Measurements from ENCODE around the gene DYRK1A.

DYRK1A gene

DNA sequence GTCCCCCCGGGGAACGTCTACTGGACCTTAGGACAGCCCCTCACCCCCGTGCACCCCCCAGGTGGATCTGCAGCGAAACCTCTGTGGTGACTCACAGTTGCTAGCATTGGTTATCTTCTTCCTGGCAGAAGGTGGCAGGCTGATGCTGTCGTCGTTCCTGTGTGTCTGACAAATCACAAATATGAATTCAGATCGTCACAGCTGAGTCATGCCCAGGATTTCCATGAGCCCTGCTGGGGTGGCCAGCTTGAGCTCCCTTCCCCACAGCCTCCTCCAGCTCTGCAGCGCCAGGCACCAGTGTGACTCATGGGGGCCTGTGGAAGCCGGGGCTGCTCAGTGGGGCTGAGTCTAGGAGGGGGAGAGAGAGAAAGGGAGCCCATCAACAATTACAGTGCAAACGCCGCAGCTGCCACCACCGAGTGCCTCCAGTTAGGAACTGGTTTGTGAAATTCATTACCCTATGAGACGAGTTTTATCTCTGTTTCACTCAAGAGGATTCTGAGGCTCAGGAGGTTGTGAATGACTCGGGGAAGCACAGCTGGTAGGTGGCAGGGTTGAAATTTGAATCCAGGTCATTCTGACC is 197.9 kb downstream of the DYRK1A start:
- DNase-seq (ENCODE audit: low read depth in 1 of 2, low spot score in 1 of 2): peak; percentile 73 to 93

DNA sequence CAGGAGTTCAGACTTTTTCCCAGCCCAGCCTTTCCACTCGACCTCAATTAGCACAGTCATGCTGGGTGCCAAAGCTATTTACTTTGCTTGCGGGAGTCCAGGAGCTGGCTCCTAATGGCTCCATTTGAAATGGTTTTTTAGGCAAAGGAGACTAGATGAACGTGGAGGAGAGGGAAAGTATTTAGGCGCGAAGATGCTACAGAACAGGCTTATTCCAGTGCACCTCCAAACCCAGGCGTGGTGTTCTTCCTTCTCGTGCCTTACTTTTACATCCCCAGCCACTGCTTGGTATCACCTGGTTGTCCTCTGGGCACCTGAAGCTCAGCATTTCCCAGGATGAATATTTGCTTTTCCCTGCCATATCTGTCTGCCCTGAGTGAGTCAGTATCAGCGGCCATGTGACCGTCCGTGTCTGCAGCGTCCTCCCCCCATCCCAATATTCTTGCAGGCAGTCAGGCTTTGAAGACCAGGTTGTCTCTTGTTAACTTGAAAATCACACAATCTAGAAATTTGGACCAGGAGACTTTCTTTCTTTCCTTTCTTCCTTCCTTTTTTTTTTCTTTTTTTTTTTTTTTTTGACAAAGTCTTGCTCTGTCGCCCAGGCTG is 198.5 kb downstream of the DYRK1A start:
- no peak for DNase-seq (ENCODE audit: low read depth in 1 of 2, low spot score in 1 of 2)

DNA sequence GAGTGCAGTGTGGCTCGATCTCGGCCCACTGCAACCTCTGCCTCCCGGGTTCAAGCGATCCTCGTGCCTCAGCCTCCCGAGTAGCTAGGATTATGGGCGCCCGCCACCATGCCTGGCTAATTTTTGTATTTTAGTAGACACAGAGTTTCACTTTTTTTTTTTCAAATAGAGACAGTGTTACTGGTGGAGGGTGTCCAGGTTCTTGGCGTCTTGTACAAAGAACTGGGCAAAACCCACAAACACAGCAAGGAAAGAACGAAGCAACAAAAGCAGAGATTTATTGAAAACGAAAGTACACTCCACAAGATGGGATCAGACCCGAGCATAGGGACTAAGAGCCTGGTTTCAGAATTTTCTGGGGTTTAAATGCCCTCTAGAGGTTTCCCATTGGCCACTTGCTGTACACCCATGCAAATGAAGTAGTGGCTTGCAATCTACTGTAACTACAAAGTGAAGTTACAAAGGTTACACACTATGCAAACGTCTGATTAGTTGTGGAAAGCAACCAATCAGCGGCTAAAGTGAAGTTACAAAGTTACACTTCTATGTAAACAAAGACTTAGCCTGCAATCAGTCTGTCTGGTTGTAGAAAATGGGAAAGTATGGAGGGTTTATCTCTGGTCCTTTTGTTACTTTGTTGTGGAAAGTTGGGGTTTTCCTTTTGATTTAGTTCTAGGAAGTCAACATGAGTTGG is 199.1 kb downstream of the DYRK1A start:
- no peak for DNase-seq (ENCODE audit: low read depth in 1 of 2, low spot score in 1 of 2)

DNA sequence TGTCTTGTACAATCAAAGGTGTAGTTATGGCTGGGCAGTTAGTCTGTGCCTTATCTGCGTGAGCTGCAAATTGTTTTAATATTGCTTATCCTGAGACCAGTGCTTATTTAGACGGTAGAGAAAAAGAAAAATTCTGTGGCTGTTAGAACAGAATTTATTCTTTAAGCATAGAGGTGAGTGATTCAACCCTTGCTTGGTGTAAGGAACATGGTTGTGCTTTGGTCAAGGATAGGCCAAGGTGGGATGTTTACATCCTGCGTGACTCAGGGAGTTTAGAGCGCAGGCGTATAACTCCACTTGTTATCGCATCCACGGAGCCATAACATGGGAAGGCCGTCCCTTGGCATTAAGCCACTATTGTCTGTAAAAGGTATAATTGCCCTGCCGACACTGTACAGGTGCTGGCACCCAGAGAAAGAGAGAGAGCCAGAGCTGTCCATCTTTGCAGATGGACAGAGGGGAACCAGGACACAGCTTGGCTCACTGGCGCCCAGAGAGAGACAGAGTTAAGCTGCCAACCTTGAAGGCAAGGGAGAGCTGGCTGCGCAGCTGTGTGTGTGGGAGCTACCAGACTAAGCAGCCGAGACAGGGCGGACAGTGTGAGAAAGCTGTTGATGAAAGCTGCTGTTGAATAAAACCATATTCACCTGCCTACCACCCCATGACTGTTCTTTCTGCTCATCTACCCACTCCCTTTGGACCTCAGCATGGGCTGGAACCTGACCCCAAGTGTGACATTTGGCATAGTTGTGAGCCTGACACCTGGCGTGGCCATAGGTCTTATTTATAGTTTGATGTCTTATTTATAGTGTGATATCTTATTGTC is 200.4 kb downstream of the DYRK1A start:
- DNase-seq (ENCODE audit: low read depth in 1 of 2, low spot score in 1 of 2): no peak

DNA sequence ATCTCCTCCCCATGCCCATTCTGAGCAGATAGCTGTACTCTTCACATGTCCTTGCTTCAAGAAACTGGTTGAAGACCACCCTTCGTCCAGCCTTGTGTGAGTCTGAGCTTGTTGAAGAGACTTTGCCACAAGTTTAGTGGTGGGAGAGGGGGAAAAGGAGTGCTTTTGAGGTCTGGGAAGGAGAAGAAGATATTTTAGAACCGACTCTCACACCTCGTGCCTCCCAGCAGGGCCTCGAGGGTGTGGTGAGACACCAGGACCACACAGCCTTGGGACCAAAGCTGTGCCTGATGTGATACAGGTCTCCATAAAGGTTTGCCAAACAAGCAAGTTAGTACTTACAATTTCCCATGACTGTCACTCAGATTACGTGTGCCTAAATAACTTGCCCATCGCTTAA is 201.8 kb downstream of the DYRK1A start:
- no peak for DNase-seq (ENCODE audit: low read depth in 1 of 2, low spot score in 1 of 2)

DNA sequence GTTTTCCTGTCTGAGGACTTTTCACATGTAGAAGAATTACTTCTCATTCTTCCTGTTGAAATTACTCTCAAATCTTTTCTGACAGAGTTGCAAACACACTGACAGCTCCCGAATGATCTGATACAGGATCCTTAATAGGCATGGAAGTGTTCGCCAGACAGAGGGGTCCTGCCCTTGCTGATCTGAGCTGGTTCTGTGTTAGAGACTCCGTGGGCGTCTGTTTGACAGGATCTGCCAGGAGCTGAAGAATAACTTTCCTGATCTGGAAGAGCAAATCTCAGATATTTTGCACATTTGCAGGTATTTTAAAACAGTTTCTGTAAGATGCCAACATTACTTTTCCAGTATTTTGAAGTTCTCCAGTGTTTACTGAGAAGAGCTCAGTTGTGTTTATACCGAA is 202.3 kb downstream of the DYRK1A start:
- no peak for DNase-seq (ENCODE audit: low read depth in 1 of 2, low spot score in 1 of 2)

DNA sequence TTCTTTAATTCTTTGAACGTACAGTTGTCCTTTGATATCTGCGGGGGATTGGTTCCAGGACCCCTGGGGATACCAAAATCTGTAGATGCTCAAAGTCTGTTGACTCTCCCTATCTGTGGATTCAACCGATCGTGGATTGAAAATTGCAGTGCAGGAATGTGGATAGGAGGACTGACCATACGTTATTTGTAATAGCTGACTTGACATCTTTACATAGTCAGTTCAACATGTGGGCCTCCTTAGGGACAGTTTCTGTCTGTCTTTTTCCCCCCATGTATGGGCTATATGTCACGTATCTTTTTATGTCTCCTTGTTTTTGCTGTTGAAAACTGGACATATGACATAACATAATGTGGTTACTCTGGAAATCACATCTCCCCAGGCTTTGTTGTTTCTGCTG is 204.9 kb downstream of the DYRK1A start:
- no peak for DNase-seq (ENCODE audit: low read depth in 1 of 2, low spot score in 1 of 2)

DNA sequence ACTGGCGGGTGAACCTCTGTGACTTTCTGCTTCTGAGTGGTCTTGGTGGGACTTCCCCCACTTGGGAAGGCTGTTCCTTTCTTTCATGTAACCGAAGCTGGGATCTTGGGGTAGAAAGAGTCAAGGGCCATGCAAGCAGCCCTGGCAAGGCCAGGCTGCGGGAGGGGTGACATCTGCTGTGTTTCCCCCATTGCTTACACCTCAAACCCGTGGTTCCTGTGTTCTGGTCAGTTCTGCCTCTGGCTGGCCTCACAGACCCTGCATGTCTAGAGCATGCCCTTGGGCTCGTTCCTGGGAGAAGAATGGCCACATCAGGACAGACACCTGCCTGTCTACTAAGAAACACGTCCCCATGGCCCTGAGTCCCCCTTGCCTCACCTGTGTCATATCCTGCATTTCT is 207.7 kb downstream of the DYRK1A start:
- no peak for DNase-seq (ENCODE audit: low read depth in 1 of 2, low spot score in 1 of 2)

DNA sequence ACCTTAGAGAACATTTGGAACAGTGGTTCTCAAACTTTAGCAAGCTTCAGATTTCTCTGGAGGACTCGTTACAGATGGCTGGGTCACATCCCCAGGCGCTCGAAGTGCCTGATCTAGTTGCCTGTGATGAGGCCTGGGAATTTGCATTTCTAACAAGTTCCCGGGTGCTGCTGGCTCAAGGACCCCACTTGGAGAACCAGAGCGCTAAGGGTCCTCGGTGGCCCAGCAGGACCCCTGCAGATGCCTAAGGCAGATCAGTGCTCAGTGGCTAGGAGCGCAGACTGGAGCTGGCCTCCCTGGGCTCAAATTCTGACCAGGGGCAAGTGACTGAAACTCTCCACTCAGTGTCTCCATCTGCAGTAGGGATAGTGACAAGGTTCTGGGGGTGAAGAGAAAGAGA is 208.2 kb downstream of the DYRK1A start:
- DNase-seq (ENCODE audit: low read depth in 1 of 2, low spot score in 1 of 2): no peak

DNA sequence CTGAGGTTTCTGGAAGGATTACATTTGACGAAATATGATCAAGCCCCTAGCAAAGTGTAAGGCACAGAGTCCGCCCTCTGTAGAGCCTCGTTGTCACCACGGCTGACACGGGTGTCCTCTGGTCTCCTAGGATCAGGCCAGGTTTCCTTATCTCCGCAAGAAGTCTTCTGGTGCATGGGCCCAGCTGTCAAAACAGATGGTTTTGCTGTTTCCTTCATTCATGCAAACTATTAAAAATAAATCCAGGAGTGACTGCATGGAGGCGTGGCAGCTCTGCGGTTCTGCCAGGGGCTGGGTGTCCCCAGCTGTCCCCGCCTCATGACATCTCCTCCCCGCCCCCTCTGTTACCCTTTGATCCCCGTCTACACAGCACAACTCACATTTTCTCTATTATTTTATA is 209.0 kb downstream of the DYRK1A start:
- DNase-seq (ENCODE audit: low read depth in 1 of 2, low spot score in 1 of 2): no peak

Data from activated CD4-positive, alpha-beta T cell treated with anti-CD3 and anti-CD28 coated beads, Interleukin-2, amount 50 U/mL, for 24 hours (primary cell).